HG02588 (cell line): Measurements from ENCODE around the gene ZDHHC3.

Experiments used
- ATAC-seq: cut with Tn5 transposase; IDR thresholded peaks from one replicate; pipeline ENCODE4 v1.9.1; 2021; ENCODE audit warnings: mild to moderate bottlenecking, moderate library complexity; ENCODE audit not compliant: unreplicated experiment

The ZDHHC3 gene

DNA sequence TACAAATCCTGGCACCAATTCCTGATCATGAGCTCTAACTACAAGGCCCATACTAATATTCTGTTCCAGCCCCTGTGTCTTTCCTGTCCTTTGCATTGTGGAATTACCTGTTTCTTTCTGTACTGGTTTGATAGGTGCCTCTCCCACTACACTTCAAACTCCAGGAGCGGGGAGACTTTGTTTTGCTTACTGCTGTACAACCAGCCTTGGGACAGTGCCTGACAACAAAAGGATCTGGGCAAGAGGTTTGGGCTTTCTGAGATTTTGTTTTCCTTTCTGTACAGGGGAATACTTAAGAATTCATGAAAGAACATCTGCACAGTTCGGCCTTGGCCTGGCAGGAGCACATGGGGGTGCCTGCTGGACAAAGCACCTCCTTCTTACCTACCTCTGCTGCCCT, 45.1 kb downstream of the ZDHHC3 start:
- ATAC-seq, result no peak

DNA sequence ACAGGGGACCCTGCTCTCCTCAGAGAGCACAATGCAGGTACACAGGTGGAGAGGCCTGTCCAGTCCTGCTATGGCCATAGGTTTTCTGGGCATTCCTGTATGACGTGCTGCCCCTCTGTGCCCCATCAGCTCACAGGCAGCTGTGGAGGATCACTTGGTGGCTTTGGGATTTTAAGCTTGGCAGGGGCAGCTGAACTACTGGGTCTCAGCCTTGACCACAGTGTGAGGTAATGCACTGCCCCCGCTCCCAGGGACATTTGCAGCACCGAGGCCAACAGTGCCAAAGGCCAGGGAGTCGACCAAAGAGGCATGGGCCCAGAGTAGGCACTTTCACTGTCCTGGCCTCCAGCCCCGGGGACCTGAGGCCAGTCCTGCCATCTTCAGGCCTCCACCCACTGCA, 46.2 kb downstream of the ZDHHC3 start:
- no peak for ATAC-seq

DNA sequence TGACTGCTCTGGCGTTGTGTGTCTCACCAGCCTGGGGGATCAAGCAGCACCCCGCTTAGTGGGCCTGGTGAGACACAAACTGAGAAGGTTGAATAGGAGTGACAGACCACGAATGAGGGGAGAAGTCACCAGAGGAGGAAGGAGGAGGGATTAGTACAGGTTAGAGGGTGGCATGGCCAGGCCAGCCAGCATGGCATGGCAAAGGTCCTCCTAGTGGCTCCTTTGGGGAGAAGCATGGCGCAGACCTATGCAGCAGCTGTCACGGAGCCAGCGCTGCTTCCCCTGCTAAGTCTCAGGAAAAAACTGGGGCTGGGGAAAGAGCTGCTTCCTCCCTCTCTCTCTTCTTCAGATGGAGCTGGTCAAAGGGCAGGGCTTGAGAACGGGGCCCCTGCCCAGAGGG, 48.6 kb downstream of the ZDHHC3 start:
- ATAC-seq, result no peak

DNA sequence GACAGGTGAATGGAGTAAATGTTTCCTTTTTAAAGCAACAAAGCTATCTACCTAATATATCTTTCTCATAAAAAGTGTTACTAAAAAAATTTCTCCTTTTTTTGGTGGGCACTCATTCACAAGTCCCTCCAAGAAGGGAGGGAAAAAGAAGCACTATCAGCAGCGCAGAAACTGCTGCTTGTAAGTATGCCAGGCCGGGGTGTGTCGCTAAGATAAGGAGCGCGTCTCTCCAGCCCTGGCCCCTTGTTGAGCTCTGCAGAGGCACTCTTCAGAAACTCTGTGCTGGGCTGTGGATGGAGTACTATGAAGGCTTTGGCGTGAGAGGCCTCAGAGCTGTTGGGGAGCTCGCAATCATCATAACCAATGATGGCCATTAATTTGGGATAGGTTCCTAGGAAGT, 49.1 kb downstream of the ZDHHC3 start:
- no peak for ATAC-seq

DNA sequence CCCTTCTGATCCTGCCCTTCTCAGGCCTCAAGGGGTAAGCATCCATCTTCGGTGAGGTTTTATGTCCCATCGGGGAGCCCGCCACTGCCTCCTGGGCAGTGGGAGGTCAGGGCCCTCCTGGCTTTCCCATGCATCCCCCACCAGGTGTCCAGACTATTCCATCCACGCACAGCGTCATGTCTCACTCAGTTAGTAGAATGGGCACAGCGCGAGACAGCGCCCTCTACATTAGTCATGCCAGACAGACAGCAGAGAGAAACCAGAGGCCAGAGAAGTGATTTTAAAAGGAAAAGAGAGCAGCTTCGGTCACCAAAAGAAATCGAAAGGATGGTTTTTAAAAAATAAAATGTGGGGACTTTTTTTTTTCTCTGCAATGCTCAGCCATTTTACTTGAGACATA, 49.8 kb downstream of the ZDHHC3 start:
- ATAC-seq, result no peak

DNA sequence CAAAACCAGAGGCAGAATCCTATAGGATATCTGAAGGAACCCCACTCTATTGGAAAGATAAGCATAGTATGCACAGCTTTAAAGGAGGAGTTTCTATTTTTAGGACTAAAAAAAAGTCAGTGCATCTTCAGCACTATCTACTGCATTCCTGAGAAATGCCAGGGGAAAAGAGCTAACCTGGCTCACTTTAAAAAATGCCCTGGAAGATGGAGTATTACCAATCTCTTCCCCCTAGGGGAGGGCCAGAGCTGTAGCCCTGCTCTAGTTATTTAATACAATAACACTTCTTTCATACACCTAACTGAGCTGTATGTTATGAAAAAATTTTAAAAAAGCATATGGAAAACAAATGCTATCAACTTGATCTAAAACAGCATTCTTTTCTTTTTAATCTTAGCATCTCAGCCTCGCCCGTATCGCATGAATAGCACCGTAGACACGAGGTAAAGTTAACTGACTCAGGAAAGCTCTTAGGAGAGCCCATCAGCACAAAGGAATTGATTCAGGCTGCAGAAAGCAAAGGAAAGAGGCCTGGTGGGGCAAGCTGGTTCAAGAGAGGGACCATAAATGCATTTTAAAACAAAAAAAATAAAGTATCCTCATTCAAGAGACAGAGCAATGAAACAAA, 51.4 kb downstream of the ZDHHC3 start:
- no peak for ATAC-seq

DNA sequence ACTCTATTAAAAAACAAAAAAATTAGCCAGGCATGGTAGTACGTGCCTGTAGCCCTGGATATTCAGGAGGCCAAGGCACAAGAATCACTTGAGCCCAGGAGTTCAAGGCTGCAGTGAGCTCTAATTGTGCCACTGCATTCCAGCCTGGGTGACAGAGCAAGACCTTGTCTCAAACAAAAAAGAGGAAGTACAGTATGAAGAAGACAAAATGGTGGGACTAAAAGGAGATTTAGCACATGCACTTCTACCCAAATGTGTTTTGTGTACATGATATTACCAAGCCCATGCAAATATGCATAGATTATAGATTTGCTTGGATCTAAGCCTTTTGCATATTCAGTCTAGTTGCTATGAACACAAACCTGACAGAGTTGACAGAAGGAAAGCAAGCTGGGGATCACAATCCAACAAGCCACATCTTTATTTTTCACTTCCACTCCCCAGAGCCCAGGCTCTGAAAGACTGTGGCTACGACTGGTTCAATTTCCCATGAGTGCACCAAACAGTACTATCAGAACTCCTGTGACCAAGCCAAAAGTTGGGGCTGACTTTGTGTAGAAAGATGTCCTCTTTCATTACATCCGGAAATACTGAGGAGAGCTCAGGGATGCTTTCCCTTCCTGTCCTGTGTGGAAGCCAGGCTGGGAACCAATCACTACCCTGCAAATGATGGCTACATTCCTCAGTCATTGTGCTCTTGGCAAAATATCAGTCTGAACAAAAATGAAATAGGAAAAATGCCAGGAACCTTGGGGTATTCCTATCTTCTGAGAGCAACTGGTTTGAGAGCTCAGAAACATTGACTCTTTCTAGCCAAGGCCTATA, 52.1 kb downstream of the ZDHHC3 start:
- ATAC-seq, result no peak

DNA sequence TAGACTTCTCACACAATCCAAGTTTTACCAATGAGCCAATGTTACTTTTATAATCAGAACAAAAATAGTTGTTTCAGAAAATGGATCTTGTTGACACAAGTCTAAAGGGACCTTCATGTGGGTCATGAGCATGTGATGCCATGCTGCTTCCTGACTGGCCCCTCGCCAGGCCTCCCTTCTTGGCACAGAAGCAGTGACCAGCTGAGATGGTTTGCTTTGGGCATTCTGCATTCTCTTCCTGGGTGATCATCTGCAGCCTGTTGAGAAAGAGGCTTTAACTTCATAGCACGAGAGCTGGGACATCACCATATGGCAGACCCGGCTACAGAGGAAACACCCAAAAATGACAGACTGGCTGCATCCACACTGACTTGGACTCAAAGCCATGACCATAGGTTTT, 55.9 kb downstream of the ZDHHC3 start:
- no peak for ATAC-seq

DNA sequence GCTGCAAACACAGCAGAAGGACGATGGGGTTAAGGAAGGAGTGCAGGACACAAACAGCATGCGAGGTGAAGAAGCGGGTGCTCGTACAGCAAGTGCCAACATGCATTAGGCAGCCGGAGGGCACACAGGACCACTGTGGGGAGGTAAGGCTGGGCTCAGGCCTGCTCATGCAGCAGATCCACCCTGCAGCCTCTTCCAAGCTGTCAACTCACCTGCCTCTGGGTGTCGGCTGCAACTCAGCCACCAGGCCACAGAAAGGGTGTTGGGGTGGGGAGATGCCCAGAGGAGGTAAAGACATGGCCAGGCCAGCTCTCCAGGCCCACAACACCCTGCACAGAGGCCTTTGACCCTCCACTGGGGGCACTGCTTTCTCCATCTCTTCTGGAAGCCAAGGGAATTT, 57.4 kb downstream of the ZDHHC3 start:
- no peak for ATAC-seq

DNA sequence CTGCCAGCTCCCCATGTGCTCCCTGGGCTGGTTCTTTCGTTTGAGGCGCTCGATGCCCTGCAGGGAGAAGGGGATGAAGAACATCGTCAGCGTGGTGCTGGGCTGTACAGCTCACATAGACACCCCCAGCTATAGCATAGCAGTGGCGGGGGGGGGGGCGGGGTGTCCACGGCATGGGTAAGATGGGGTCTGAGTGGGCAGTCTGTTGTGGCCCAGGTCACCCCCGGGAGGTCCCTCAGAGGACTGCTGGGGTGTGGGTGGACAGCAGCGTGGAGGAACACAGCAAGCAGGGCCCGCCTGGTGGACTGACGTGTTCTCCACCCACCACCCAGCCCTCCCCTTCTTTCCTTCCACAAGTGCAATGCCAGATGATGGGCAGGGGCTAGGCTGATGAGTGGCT, 57.9 kb downstream of the ZDHHC3 start:
- no peak for ATAC-seq

DNA sequence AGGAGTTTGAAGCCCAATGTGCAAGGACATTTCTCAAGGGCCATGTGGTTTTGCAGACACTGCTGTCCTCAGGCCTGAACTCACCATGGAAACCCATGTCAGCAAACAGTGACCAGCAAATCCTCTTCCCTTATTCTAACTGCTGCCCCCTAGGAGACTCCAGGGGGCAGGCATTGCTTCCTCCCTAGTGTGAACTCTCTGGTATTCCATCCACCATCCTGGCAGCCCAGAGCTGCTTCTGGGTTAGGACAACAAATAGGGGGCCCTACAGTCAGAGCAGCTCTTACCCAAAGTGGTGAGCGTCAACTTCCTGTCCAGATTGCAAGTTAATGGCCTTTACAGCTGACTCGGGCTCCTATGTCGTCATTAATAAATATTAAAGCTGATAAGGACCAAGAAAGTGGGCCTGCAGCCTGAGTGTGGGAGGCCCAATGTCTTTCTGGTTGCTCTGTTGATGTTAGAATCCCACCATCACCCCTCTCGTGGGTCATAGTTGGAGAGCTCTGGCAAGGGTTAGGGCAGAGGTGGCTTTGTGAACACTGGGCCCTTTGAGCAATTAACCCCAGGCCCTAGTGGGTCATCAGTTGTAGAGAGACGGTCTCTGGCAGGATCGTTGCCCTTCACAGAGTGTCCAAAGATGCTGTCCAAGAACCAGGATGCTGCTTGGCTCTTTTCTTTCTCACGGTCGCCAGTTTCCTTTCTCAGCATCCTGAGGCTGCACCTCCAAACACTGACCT, 60.1 kb downstream of the ZDHHC3 start:
- no peak for ATAC-seq

DNA sequence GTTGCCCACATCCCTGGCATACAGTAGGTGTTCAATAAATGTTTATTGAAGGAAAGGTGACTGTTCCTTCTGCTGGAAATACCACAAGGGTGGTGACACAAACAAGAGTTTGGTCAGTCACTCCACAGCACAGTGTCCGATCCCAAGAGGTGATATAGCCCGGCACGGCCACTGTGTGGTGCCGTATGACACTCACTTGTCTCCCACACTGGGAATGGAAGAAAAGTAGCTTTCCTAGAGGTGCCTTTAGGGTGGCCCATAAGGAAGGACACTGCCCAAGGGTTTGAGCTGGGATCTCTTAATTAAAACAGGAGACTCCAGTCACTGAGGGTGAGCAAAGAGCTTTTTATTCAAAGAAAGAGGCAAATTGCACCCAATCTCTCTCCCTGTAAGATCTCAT, 61.0 kb downstream of the ZDHHC3 start:
- ATAC-seq, result no peak

DNA sequence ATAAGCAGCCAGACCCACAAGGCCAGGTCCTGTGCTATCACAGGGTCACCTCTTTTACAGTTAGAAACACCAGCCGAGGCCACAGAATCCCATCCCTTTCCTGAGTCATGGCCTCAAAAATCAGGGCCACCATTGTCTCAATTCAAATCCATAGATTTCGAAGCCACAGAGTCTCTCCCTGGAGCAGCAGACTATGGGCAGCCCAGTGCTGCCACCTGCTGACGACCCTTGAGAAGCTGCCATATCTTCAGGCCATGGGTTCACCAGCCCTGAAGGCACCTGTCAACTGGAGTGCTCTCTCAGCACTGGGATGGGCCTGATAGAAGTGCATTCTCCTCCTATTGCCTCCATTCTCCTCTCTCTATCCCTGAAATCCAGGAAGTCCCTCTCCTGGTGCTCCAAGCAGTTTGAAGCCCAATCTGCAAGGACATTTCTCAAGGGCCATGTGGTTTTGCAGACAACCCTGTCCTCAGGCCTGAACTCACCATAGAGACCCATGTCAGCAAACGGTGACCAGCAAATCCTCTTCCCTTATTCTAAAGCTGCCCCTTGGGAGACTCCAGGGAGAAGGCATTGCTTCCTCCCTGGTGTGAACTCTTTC, 62.0 kb downstream of the ZDHHC3 start:
- ATAC-seq, result no peak

DNA sequence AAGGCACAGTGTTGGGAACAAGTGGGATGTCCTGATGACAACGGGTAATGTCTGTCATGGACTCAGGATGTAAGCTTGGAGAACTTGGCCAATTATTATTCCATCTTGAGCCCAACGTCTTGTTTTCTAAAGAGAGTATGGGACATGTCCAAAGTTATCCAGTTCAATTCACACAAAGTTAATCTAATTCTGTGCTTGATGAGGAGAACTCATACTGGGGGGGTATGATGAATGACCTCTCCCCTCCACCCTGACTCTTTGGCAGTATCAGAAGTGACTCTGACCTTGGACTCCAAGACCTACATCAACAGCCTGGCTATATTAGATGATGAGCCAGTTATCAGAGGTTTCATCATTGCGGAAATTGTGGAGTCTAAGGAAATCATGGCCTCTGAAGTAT, 65.3 kb downstream of the ZDHHC3 start:
- ATAC-seq, result no peak

DNA sequence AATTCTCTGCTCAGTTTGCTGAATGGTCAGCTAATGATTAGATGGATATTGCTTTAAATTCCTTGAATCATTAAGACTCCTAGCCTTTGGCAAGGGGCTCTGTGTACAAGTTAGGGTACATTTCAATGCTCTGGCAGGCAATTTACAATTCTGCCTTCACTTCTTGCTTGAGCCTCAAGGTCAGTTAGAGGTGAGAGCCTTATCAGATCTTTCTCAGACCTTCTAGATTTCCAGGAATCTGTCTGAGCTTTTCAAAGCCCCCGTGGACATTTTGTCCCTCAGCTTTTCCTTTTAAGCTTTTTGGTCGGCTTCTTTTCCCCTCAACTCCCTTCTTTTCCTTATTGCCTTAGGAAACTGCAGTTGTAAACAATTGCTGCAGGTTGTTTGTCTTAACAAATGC, 66.9 kb downstream of the ZDHHC3 start:
- ATAC-seq, result no peak

DNA sequence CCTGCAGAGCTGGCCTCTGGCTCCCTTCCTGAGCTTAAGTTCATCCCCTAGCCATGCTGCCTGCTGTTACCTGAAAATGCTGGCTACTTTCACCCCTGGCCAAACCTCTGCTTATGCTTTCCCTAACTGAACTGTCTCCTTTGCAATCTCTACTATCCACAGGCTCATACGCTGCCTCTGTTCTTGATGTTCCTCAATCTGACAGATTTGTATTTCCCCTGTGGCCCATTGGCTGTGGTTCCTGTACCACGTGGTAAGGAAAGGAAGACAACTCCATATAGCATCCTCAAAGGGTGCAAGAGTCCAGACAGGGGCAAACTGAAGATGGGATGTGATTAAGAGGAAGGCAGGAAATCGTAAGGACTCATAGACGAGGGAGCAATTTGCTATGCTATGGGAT, 68.4 kb downstream of the ZDHHC3 start:
- ATAC-seq, result no peak

DNA sequence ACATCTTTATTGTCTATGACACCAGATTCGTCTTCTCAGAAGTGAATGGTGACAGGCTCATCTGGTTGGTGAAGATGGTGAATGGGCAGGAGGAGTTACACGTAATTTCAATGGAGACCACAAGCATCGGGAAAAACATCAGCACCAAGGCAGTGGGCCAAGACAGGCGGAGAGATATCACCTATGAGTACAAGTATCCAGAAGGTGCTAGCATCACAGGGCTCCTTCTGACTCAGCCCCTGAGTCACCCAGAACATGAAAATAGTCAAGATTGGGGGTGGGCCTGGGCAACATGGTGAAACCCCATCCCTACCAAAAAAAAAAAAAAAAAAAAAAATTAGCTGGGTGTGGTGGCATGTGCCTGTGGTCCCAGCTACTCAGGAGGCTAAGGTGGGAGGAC, 69.0 kb downstream of the ZDHHC3 start:
- no peak for ATAC-seq

DNA sequence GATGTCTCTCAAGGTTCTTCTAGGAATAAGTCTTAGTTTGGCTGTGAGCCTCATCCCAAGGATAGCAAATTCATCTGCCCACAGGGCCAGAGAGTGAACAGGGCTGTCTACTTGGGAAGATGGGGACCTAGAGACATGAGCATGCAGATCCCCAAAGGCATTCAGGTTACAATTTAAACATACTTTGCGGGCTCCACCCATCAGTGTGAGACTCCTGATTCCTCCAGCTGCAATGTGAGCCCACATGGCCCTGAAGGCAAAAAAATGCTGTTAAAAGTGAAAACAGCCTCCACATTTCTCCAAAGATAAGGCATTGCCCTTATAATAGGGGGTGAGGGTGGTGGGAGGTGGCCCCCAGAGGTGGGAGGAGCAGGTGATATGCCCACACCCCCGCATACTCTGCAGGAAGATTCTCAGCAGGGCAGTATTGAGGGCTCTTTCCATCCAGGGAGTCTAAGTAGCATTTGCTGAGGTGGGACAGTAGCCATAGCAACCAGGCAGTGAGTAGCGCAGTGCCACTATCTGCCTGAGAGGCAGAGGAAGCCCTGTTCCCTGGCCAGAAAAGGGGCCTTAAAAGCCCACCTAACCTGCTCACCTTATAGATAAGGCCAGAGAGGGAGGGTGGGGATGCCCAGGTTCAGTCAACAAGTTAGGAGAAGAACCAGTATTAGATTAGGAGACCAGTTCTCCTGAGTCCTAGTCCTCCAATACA, 70.4 kb downstream of the ZDHHC3 start:
- no peak for ATAC-seq

DNA sequence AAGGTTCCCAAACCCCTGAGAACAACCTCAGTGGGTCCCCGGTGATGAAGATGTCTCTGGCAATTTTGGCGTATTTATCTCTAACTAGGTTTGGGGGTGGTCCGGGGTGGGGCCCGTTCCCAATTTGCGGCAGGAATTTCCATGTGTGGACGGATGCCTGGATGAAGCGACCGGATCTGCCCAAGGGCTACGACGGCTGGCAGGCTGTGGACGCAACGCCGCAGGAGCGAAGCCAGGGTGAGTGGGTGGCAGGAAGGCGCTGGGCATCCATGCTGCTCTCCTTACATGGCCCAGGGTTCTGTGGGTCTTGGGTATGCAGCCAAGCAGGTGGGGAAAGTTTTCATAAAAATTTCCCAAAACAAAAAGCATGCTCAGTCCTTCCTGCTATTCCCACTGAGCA, 72.2 kb downstream of the ZDHHC3 start:
- ATAC-seq, result no peak

DNA sequence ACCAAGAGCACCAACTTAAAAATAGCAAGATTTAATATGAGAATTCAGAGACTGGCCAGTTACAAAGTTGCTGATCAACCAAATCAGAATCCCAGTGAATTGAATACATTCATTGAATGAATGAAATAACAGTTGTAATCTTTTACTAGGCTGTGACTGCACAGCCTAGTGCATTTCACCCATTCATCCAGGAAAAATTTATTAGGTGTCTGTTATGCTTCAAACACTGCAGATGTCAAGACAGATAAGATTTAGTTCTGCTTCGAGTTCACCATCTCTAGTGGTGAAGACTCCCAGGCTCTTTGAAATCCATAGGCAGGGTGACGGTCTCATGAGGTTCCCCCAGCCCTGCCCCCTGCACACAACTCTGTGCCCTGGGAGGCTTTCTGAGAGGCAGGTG, 72.7 kb downstream of the ZDHHC3 start:
- ATAC-seq, result no peak

DNA sequence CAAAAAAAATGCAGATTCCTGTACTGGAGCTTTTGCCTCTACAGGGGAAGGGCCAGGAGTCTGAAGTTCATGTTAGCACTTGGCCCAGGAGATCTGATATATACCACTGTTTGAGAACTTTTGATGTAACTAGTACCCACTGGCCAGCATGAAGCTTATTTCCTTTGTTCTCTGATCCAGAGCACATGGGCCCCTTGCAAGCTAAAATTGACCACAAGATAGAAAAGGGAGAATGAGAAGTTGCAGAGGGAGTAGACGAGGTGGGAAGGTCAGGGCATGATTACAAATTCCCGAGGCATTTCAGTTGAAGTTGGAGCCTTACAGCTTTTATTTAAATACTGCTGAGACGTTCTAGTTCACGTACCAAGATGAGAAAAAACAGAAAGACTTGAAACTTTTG, 73.3 kb downstream of the ZDHHC3 start:
- ATAC-seq, result no peak
